H1 (cell line): Measurements from ENCODE around the gene AP1S3. TPM values are rescaled to one million over a fixed set of nuclear protein-coding genes. Genes with fewer than 3 reads are reported as not detected.

ENCODE experiments used
- ASH2L ChIP-seq: fragments of 200-600, 300-600 bp; sonication (generic); IDR thresholded peaks from one replicate; pipeline ENCODE4 v1.7.1; 2017; ENCODE audit warnings: low read length
- CTCF ChIP-seq, 3 experiments: IDR thresholded peaks; 1 replicate in 2 of 3; 2 replicates in 1 of 3; pipeline versions ENCODE4 v1.5.1 to v1.6.1; 2011; ENCODE audit warnings: low read length in 3 of 3, mild to moderate bottlenecking in 3 of 3, inconsistent platforms in 2 of 3, low read depth in 1 of 3, moderate library complexity in 1 of 3; ENCODE audit not compliant: insufficient read depth in 1 of 3; ENCODE audit errors: control extremely low read depth in 1 of 3
- EGR1 ChIP-seq: IDR thresholded peaks from 2 replicates; pipeline ENCODE4 v1.6.1; 2011; ENCODE audit warnings: low read depth, low read length, borderline replicate concordance
- EP300 ChIP-seq, 2 experiments: IDR thresholded peaks; 1 replicate in 1 of 2; 2 replicates in 1 of 2; pipeline ENCODE4 v1.6.1; 2011 to 2012; ENCODE audit warnings: low read depth in 2 of 2, low read length in 2 of 2, mild to moderate bottlenecking in 2 of 2, borderline replicate concordance in 1 of 2, inconsistent platforms in 1 of 2, moderate library complexity in 1 of 2
- FOSL1 ChIP-seq: IDR thresholded peaks from 2 replicates; pipeline ENCODE4 v1.6.1; 2011; ENCODE audit warnings: mild to moderate bottlenecking, low read depth, low read length, moderate library complexity; ENCODE audit not compliant: insufficient read depth
- KDM4A ChIP-seq: IDR thresholded peaks from one replicate; pipeline ENCODE4 v1.7.1; 2012; ENCODE audit warnings: low read depth, mild to moderate bottlenecking, moderate library complexity, low read length, inconsistent platforms; ENCODE audit not compliant: severe bottlenecking
- PHF8 ChIP-seq: fragments of 200-600 bp; sonication (generic); conservative IDR thresholded peaks from 2 replicates; pipeline ENCODE4 v1.7.1; 2012; ENCODE audit warnings: low read depth, mild to moderate bottlenecking, inconsistent platforms, low read length, moderate library complexity
- POLR2AphosphoS5 ChIP-seq: IDR thresholded peaks from 2 replicates; pipeline ENCODE4 v1.6.1; 2011; ENCODE audit warnings: low read depth, low read length
- SIN3A ChIP-seq, 2 experiments: IDR thresholded peaks in 1 of 2; conservative IDR thresholded peaks in 1 of 2; 2 replicates each; pipeline ENCODE4 v1.6.1; 2011 to 2012; ENCODE audit warnings: low read length in 2 of 2, improper control_type of control experiment in 1 of 2, low read depth in 1 of 2, mild to moderate bottlenecking in 1 of 2
- SP2 ChIP-seq: IDR thresholded peaks from 2 replicates; pipeline ENCODE4 v1.6.1; 2012; ENCODE audit warnings: mild to moderate bottlenecking, low read length, inconsistent platforms
- TAF7 ChIP-seq: optimal IDR thresholded peaks from 2 replicates; pipeline ENCODE3; 2011; ENCODE audit warnings: low read depth, mild to moderate bottlenecking, inconsistent platforms, low read length, moderate library complexity, borderline replicate concordance
- TCF12 ChIP-seq: IDR thresholded peaks from 2 replicates; pipeline ENCODE4 v1.6.1; 2011; ENCODE audit warnings: low read depth, mild to moderate bottlenecking, low read length
- YY1 ChIP-seq: IDR thresholded peaks from 2 replicates; pipeline ENCODE4 v1.6.1; 2011; ENCODE audit warnings: low read depth, mild to moderate bottlenecking, low read length
- polyA plus RNA-seq, 7 experiments: library from polyadenylated mRNA; depleted of rRNA in 3 of 7; stranded (reverse) in 5 of 7; unstranded in 2 of 7; fragments of >200 nt in 5 of 7; fragments of 200-250 nt in 2 of 7; gene quantifications; 1 replicate in 5 of 7; 2 replicates in 1 of 7; 4 replicates in 1 of 7; pipeline versions ENCODE4 v1.2.1 to v1.2.3, GENCODE V29; 2011 to 2013; ENCODE audit warnings: missing spikeins in 2 of 7, mixed read lengths in 2 of 7
- total RNA-seq: library from RNA; stranded (reverse); fragmentation: NEBNext Ultra II Directional; extraction: Animal tissue kit (Norgen Biotek cat#: 25700); gene quantifications from 2 replicates; pipeline ENCODE4 v1.2.1, GENCODE V29; 2021
- TF ChIP-seq, protein P1 (sequence below): IDR thresholded peaks from 2 replicates; pipeline ENCODE4 v1.6.1; 2011; ENCODE audit warnings: low read length, improper control_type of control experiment
- TF ChIP-seq, protein P2 (sequence below): IDR thresholded peaks from 2 replicates; pipeline ENCODE4 v1.6.1; 2012; ENCODE audit warnings: inconsistent platforms

Gene AP1S3
- total and polyA plus RNA-seq, 2 of the 8 experiments (the other 6 are each of a cell fraction or from before 2014, with no cell fraction given): 3.9 to 20.2 TPM

DNA sequence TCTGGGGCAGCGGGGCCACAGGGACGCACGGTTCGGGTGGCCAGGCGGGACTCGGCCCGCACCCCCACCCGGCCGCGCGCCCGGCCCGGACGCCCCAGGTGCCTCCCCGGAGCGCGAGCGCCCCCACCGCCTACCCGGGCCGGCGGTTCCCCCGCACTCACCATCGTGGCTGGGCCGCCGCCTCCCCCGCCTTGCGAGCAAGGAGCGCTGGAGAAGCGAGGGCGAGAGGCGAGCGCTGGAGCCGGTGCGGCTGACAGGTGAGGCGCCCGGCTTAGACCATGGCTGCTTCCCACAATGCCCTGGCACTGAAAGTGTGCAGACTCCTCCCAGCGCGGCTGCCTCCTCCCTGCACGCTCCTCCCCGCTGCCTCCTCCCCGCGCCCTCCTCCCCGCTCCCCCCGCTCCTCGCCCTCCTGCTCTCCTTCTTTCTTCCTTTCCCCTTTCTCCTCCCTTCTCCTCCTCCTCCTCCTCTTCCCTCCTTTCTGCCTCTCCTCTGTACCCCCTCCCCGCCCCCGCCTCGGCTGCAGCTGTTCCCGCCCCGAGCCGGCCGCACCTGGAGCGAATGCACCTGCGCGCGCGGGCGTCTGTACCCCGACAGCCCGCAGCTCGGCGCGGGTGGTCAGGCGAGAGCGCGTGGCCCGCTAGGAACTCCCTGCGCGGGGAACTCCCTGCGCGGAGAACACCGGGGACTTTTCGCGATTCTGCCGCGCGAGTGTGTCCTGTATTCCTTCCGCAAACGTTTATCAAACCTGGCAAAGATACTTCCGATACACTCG is at the start of gene AP1S3 (continued):
- TF ChIP-seq KDM4A: peak; percentile 40
- TF ChIP-seq POLR2AphosphoS5: peak; percentile 71; the same call in 1 of the 2 replicates
- peak in 1 of 3 experiments; percentile 1; a peak in 1 of 4 replicates for TF ChIP-seq CTCF (IDR thresholded peaks at IDR 0.05; ENCODE audit: control extremely low read depth in 1 of 3, insufficient read depth in 1 of 3, low read depth in 1 of 3, low read length in 3 of 3)
- peak; percentile 39 for TF ChIP-seq EGR1
- peak; percentile 51; the same call in 1 of the 2 replicates for TF ChIP-seq YY1
- TF ChIP-seq TCF12: peak; percentile 84; the same call in 1 of the 2 replicates
- TF ChIP-seq FOSL1: no peak
- no peak for TF ChIP-seq SP2
- TF ChIP-seq SIN3A (conservative IDR thresholded peaks at IDR 0.05 in 1 of 2, IDR thresholded peaks at IDR 0.05 in 1 of 2; ENCODE audit: low read depth in 1 of 2, low read length in 2 of 2): peak in 1 of 2 experiments; percentile 62; a peak in 2 of 4 replicates
- peak; percentile 100 for TF ChIP-seq ASH2L
- TF ChIP-seq, protein P1, sequence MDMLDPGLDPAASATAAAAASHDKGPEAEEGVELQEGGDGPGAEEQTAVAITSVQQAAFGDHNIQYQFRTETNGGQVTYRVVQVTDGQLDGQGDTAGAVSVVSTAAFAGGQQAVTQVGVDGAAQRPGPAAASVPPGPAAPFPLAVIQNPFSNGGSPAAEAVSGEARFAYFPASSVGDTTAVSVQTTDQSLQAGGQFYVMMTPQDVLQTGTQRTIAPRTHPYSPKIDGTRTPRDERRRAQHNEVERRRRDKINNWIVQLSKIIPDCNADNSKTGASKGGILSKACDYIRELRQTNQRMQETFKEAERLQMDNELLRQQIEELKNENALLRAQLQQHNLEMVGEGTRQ: no peak
- TF ChIP-seq PHF8: peak; percentile 54
- TF ChIP-seq EP300 (IDR thresholded peaks at IDR 0.05; ENCODE audit: borderline replicate concordance in 1 of 2, low read depth in 2 of 2, low read length in 2 of 2): no peak
- TF ChIP-seq, protein P2, sequence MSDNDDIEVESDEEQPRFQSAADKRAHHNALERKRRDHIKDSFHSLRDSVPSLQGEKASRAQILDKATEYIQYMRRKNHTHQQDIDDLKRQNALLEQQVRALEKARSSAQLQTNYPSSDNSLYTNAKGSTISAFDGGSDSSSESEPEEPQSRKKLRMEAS: peak; percentile 35
- no peak for TF ChIP-seq TAF7
